ENCODE measurements around the gene TOMM22.

The TOMM22 gene

DNA sequence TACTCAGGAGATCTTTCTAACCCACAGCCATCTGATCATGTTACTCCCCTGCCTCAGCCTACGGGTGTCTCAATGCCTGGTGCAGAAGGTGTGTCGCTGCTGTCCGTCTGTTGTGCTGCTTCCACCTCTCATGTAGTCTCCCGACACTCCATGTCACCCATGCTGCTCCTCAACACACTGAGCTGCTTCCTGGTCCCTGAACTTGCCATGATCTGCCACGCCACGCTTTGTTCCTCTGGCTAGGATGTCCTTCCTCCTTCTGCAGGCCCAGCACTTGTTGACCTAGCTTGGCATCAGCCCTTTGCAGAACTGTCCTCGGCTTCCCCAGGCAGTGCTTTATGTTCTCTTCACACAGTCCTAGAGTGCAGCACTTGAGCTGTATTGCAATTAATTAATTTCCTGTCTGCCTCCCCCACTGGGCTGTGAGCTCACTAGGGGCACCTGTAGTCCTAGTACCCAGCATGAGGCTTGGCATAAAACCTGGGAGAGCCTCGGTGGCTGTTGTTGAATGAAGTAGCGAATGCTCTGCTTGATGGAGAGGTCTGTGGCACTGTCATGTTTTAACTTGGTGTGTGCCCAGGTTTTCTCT, 33.5 kb downstream of the TOMM22 start:
- DNase-seq (ENCODE audit: low read depth) = no peak

DNA sequence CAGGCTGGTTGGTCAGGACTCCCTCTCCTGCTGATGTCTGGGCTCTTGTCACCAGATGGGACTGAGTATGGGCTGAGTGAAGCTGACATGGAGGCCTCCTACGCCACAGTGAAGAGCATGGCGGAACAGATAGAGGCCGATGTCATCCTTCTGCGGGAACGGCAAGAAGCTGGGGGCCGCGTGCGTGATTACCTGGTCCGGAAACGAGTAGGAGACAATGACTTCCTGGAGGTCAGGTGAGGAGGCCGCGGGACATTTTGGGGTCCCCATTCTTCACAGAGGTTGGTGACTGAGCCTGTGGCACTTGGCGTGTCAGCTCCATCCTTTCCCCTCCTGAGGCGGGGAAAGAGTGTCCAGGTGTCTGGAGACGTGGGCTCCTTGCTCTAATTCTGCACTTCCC, 34.1 kb downstream of the TOMM22 start:
- no peak for DNase-seq (ENCODE audit: low read depth)

DNA sequence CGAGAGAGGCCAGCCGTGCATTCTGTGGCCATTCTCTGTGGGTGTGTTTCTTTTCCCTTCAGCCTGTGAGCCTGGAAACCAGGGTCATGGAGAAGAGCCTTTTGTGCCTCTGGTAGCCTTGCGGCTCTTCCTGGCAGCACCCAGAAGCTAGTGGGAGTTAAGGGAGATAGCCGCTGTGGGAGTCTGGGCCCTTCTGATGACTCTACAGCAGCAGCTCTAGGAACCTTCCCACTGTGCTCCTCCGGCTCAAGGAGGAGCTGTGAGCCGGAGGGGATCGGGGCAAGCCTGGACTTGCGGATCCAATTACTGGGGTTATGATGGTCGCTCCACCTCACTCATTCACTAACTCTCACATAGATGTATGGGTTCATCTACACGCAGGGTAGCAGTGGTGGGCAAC, 34.5 kb downstream of the TOMM22 start:
- DNase-seq (ENCODE audit: low read depth) = no peak

DNA sequence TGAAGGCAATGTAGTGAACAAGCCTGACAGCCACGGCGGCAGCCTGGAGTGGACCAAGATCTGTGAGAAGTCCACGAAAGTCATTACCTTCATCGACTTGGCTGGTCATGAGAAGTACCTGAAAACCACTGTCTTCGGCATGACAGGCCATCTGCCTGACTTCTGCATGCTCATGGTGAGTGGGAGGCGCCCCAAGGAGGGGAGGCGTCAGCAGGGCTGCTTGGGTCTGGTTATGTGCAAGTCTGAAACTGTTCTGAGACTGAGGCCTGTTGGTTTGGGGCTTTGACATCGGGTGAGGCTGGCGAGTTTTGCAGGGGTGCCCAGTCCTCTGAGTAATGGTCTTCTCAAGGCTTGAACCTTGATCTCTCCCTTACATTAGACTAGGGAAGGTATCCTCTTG, 35.1 kb downstream of the TOMM22 start:
- no peak for DNase-seq (ENCODE audit: low read depth)

DNA sequence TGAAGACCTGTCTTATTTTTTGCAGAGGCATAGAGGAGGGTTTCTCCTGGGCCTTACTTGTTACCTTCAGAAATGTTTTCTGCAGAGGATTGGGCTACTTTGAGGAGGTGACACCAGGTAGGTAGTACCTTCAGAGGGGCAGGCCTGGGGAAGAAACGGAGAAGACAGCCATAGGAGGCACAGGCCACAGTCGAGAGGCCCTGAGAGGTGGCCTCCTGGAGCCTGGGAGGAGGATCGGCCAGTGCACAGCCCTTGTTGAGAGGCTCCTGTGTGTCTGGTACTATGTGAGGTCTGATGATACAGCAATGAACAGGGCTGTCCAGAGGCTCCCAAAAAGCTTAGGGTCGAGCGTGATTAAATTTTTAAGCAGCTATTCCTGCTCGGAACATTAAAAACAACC, 35.5 kb downstream of the TOMM22 start:
- DNase-seq (ENCODE audit: low read depth) = no peak

DNA sequence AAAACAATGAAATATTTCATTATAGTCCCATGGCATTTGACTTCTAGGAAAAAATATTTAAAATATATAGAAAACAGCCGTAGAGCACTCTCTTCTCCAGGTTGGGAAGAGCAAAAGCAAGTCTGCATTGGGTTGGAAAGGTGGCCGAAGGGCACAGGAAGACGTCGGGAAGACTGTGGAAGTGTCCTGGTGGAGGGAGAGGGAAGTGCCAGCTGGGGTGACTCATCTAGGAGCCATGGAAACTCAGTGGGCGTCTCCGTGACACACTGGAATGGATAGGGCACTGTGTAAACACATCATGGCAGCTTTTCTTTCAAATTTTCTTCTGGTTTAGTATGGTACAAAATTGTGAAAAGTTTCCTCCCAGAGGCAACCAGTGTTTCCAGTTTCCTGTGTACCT, 36.7 kb downstream of the TOMM22 start:
- DNase-seq (ENCODE audit: low read depth) = peak; percentile 88

DNA sequence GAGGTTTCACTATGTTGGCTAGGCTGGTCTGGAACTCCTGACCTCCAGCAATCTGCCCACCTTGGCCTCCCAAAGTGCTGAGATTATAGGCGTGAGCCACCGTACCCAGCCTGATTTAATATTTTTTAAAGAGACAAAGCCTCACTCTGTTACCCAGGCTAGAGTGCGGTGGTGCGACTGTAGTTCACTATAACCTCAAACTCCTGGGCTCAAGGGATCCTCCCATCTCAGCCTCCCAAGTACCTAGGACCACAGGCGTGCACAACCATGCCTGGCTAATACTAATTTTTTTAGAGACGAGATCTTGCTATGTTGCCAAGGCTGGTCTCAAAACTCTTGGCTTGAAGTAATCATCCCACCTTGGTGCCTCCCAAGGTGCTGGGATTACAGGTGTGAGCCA, 37.4 kb downstream of the TOMM22 start:
- no peak for DNase-seq (ENCODE audit: low read depth)

DNA sequence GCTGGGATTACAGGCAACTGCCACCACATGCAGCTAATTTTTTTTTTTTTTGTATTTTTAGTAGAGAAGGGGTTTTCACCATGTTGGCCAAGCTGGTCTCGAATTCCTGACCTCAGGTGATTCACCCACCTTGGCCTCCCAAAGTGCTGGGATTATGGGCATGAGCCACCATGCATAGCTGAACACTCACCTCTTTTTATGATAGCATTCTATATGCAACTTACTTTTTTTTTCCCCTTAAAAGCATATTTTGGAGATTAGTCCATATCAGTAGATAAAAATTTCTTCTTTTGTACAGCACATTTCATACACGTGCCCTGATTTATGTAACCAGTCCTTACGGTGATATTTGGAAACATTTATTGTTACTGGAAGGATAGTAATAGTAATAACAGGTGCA, 38.6 kb downstream of the TOMM22 start:
- no peak for DNase-seq (ENCODE audit: low read depth)

DNA sequence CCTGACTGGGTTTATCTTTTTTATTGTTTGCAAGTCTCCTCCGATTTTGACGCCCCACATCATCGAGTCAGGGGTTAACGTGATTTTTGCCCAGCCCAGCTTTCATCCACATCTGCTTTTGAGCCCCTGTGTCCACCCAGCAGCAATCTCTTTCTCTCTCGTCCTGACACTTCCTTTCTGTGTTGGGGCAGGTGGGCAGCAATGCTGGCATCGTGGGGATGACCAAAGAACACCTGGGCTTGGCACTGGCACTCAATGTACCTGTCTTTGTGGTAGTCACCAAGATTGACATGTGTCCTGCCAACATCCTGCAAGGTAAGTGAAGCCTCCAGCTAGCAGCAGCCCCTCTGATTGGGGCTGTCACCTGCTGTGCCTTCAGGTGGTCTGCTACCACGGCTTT, 39.8 kb downstream of the TOMM22 start:
- DNase-seq (ENCODE audit: low read depth) = no peak

DNA sequence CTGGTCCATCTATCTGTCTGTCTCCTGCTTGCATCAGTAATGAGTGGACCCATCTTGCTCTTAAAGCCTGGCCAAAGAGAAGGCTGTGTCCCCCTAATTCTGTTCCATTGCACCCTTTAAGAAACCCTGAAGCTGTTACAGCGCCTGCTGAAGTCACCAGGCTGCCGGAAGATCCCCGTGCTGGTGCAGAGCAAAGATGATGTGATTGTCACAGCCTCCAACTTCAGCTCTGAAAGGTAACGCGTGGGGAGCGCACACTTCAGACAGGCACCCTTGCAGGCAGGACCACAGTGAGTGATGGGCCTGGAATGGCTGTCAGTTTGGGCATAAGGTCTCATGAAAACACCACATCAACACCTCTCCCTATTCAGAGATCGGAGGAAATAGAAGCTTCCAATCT, 42.4 kb downstream of the TOMM22 start:
- no peak for DNase-seq (ENCODE audit: low read depth)

DNA sequence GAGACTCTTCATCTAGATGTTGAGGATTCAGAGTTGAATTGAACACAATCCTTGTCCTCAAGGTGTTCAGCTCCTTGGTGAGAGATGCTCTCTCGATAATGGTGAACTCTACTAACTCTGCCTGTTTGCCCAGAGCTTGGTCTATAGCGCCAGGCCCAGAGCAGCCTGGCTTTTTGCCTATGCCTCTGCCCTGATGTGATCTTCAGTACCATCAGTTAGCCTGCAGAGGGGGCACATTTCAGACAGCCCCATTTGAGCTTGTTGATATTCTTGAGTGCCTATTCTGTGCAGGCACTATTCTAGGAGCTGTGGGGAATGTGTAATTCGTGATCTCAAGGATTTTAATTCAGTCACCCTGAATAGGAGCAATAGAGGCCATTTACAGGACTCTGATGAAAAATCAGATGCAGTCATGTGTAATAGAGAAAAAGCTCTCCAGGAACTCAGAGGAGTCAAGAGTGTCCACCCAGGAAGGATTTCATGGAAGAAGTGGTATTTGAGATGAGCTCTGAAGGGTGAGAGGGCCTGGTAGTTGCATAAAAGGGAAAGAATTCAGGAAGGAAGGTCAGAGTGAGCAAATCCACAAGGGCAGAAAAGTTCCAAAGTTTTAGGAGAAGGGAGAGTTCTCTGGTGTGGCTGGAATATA, 43.3 kb downstream of the TOMM22 start:
- DNase-seq (ENCODE audit: low read depth) = peak; percentile 57

DNA sequence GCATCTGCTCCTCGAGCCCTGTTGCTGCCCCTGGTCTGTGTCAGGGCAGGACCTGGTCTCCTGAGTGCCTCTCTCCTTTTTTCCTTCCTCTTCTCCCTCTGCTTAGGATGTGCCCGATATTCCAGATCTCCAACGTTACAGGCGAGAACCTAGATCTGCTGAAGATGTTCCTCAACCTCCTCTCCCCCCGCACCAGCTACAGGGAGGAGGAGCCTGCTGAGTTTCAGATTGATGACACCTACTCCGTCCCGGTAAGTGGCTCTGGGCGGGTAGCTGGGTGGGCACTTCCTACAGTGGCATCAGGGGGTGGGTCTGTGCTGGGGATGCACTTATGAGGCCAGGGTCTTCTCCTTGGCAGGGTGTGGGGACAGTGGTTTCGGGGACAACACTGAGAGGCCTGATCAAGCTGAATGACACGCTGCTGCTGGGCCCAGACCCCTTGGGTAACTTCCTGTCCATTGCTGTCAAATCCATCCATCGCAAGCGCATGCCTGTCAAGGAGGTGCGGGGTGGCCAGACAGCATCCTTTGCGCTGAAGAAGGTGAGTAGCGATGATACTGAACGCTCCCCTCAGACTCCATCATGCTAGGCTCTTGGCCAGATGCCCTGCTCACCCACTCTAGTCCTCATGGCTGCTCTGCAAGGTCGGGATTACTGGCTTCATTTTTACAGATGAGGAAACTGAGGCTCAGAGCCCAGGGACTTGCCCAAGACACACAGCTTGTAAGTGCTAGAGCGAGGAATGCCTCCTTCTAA, 44.3 kb downstream of the TOMM22 start:
- no peak for DNase-seq (ENCODE audit: low read depth)

DNA sequence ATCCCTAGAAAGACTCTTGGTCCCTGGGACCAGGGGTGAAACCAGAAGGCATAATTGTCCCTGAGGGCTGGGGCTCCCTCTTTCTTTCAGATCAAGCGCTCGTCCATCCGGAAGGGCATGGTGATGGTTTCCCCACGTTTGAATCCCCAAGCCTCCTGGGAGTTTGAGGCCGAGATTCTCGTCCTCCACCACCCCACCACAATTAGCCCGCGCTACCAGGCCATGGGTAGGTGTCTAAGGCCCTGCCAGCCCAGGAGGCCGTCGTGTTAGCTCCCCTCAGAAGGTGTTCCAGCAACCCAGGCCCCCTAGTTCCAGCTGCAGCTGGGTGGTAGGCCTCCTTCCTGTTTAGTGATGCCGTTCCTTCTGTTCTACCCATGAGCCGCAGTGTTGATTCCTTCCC, 45.4 kb downstream of the TOMM22 start:
- DNase-seq (ENCODE audit: low read depth) = no peak

DNA sequence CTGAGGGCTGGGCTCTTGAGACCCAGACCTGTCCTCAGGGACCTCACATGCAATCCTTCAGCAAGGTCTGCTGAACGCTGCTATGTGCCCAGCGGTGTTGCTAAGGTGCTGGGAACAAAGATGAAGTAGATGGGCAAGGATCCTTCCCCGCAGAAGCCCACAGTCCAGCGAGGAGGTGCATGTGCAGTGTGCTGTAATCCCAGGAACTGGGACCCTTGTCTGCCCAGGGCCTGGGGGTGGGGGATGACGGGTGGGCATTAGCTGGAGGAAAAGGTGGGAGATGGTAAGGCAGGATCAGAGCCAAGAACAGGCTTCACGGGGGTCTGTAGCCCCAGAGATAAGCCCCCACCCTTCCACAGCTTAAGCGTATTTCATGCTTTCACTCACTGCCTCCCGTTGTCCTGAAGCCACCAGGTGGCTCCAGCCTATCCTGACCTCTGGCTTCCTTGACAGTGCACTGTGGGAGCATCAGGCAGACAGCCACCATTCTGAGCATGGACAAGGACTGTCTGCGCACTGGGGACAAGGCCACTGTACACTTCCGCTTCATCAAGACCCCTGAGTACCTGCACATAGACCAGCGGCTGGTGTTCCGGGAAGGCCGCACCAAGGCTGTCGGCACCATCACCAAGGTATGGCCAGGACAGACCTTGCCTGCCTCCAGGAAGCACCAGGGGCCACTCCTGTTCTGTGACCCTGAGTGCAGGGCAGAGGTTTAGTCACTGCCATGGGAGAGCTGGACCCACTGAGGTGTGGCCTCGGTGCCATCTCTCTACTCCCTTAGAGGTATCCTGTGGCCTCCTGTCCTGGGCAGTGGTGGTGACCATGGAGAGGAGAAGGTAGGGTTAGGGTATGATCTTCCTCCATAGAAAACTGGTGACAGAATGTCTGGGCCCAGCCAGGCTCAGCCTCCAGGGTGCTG, 46.0 kb downstream of the TOMM22 start:
- DNase-seq (ENCODE audit: low read depth) = no peak

DNA sequence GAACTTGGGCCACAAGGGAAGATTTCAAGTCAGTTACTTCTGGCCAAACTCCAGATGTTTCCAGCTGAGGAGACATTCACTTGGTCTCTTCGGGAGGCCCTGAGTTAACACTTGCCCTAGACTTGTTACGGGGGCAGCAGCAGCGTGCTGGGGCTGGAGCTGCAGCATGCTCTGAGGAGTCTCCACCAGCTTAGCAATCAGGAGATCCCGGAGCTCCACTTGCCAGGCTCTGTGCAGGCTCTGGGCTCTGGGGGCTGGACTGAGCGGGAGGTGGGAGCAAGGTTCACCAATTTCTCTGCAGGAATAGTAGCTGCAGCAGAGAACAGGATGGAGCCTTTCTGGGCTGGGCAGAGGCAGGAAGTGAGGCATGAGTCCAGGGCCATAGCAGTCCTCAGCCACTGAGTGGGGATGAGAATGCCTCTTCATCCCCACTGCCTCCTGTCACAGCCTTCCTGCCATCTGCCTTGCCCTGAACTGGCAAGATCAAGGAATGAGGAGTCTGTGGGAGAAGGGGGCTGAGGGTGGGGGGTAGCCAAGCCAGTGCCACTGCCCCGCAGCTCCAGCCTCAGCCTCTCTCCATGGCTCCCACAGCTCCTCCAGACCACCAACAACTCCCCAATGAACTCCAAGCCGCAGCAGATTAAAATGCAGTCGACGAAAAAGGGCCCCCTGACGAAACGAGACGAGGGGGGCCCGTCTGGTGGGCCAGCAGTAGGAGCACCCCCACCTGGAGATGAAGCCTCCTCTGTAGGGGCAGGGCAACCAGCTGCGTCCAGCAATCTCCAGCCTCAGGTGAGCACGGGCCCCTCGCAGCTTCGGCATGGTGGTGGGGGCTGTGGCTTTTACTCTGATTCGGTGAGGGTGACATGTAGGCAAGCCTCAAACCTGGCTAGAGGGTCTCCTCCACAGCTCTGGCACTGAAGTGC, 47.4 kb downstream of the TOMM22 start:
- no peak for DNase-seq (ENCODE audit: low read depth)

DNA sequence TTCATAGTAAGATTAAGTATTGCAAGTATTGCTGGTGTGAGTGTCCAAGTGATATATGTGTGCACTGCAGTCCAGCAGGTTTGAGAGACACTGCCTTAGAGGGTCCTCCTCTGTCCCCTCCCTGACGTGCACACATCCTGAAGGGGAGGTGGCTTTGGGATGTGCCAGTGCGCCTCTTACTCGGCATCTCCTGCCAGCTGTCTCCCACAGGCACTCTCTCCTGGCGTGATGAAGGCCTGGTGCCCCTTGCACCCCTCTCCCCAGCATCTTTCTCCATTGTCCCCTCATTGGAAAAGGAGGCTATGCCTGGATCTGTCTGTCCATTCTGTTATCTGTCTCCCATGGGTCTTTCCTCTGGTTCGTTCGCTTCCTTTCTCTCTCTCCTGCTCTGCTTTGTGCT, 48.2 kb downstream of the TOMM22 start:
- DNase-seq (ENCODE audit: low read depth) = no peak

DNA sequence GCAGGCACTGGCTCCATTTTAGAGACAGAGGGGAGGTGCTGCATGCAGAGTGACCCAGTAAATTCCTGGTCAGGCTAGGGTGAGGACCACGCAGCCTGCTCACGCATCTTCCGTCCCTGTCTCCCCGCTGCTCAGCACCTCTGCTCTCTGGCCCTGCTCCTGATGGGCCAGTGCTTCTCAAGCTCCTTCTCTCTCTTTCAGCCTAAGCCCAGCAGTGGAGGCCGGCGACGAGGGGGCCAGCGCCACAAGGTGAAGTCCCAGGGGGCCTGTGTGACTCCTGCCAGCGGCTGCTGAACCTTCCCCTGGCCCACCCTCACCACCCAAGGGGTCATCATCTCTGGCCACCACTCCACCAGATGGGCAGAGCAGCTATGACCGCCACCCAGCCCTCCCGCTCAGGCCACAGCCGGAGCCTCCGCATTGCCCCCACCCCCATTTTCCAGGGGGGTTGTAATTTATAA, 48.7 kb downstream of the TOMM22 start:
- DNase-seq (ENCODE audit: low read depth) = no peak

DNA sequence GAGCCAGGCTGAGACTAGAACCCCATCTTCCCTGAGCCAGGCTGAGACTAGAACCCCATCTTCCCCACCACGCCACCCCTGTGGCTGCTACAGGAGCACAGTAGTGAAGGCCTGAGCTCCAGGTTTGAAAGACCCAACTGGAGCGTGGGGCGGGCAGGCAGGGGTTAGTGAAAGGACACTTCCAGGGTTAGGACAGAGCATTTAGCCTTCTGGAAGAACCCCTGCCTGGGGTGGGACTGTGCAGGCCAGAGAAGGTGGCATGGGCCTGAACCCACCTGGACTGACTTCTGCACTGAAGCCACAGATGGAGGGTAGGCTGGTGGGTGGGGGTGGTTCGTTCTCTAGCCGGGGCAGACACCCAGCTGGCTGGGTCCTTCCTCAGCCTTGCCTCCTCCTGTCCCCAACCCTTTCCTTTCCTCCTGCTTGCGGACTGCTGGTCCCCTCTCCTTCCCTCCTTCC, 50.0 kb downstream of the TOMM22 start:
- no peak for DNase-seq (ENCODE audit: low read depth)

DNA sequence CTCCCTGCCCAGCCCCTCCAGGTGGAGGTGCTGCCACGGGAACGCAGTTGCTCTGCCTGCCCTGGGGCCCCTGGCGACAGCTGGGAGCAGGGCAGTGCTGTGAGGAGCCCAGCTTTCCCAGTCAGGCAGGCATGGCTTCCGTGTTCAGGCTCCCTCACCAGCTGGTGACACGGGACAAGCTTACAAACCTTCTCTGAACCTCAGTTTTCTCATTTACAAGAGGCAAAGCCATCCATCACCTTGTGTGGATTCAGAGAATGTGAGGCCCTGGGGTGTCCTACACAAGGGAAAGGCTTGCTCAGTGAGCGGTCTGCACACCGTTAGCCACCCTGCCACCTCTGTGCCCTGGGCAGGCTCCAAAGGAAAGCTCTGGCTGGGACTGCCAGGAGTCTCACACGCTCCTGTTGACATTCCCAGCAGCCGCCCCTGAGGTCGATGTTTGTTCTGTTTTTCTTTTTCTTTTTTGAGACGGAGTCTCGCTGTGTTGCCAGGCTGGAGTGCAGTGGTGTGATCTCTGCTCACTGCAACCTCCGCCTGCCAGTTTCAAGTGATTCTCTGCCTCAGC, 50.6 kb downstream of the TOMM22 start:
- no peak for DNase-seq (ENCODE audit: low read depth)

DNA sequence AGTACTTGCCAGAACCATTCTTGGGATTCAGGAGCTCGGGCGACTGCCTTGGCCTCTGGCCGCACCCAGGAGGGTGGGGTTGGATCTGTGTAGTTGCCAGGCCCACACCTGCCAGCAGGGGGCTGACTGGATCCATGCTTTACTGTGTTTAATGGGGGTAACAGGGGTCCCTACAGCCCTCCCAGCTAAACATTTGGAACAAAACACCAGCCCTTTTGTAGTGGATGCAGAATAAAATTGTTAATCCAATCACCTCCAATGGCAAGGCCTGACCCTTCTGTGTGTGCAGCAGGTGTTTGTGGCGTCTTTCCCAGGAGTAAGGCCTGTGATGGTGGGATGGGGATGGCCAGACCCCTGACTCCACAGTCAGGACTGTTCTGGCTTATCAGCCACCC, 51.6 kb downstream of the TOMM22 start:
- DNase-seq (ENCODE audit: low read depth) = peak; percentile 43
